RWPE2 (cell line): ENCODE measurements around the gene FBXO30.

Source experiments
- ATAC-seq: fragments of 200-7000 bp; cut with Tn5 transposase; 3 replicates; pipeline ENCODE4 v1.9.1; 2021; ENCODE audit warnings: low read depth
- DNase-seq: peaks from one replicate; pipeline ENCODE4 v3.0.0-alpha.2; 2020; ENCODE audit warnings: low spot score
- H3K27ac ChIP-seq: fragments of 450-650 bp; 2 replicates; pipeline ENCODE4 v1.5.1; 2017; ENCODE audit warnings: mild to moderate bottlenecking; ENCODE audit not compliant: poor library complexity, severe bottlenecking
- H3K27me3 ChIP-seq: fragments of 250-450 bp; sonication (Bioruptor Pico); 2 replicates; pipeline ENCODE4 v1.5.1; 2021; ENCODE audit warnings: mild to moderate bottlenecking, moderate library complexity; ENCODE audit not compliant: insufficient read depth, poor library complexity, severe bottlenecking
- H3K36me3 ChIP-seq: fragments of 250-450 bp; sonication (Bioruptor Pico); 2 replicates; pipeline ENCODE4 v1.5.1; 2020; ENCODE audit warnings: low read depth, mild to moderate bottlenecking, moderate library complexity
- H3K4me1 ChIP-seq: fragments of 250-450 bp; sonication (Bioruptor Pico); 2 replicates; pipeline ENCODE4 v1.5.1; 2021; ENCODE audit warnings: mild to moderate bottlenecking, moderate library complexity; ENCODE audit not compliant: insufficient read depth, poor library complexity, severe bottlenecking
- H3K4me3 ChIP-seq: fragments of 250-450 bp; sonication (Bioruptor Pico); 2 replicates; pipeline ENCODE4 v1.5.1; 2021; ENCODE audit warnings: mild to moderate bottlenecking, moderate library complexity; ENCODE audit not compliant: severe bottlenecking
- H3K9me3 ChIP-seq: fragments of 250-450 bp; sonication (Bioruptor Pico); 2 replicates; pipeline ENCODE4 v1.5.1; 2021; ENCODE audit warnings: mild to moderate bottlenecking, moderate library complexity; ENCODE audit not compliant: severe bottlenecking
- CTCF ChIP-seq: fragments of 450-650 bp; IDR thresholded peaks from one replicate; pipeline ENCODE4 v1.5.1; 2017; ENCODE audit warnings: mild to moderate bottlenecking, moderate library complexity; ENCODE audit not compliant: poor library complexity, severe bottlenecking

Gene FBXO30

GRCh38 chr6:145752638-145753037 lies 62.0 kb downstream of the FBXO30 start:
- ATAC-seq (no peak), DNase-seq (no peak)
- H3K4me1 ChIP-seq: peaks cover 18% of the 10 kb centered on the region
- H3K9me3 ChIP-seq: no peaks in the 10 kb centered on the region
- no peak for TF ChIP-seq CTCF
- H3K27me3 ChIP-seq: no peaks in the 10 kb centered on the region
- H3K36me3 ChIP-seq: no peaks in the 10 kb centered on the region
- no peak overlapping the region for H3K27ac ChIP-seq
- H3K4me3 ChIP-seq: no peak overlapping the region

- H3K27ac ChIP-seq: no peak overlapping the region
- H3K9me3 ChIP-seq: no peaks in the 10 kb centered on the region
- H3K27me3 ChIP-seq: no peaks in the 10 kb centered on the region
- no peak for DNase-seq
- H3K4me3 ChIP-seq: no peak overlapping the region
- peaks cover 16% of the 10 kb centered on the region for H3K4me1 ChIP-seq
- TF ChIP-seq CTCF: no peak
- peak; percentile 85 for ATAC-seq
- H3K36me3 ChIP-seq: no peaks in the 10 kb centered on the region
These were observed 65.0 kb downstream of the FBXO30 start for GRCh38 chr6:145749632-145750031.

GRCh38 chr6:145745861-145746260 lies 68.7 kb downstream of the FBXO30 start:
- TF ChIP-seq CTCF: no peak
- Histone ChIP-seq H3K27ac (no peak overlapping the region), H3K9me3 (no peaks in the 10 kb centered on the region), H3K36me3 (no peaks in the 10 kb centered on the region), H3K27me3 (no peaks in the 10 kb centered on the region), H3K4me3 (no peak overlapping the region), H3K4me1 (peaks cover 21% of the 10 kb centered on the region)
- no peak for ATAC-seq
- DNase-seq: no peak

GRCh38 chr6:145744619-145745018 lies 70.0 kb downstream of the FBXO30 start:
- TF ChIP-seq CTCF: no peak
- Histone ChIP-seq H3K9me3 (no peaks in the 10 kb centered on the region), H3K4me1 (peaks cover 18% of the 10 kb centered on the region), H3K27me3 (no peaks in the 10 kb centered on the region), H3K4me3 (no peak overlapping the region), H3K27ac (peak overlapping the region; percentile 10), H3K36me3 (no peaks in the 10 kb centered on the region)
- DNase-seq (no peak), ATAC-seq (peak; percentile 80)
